ENCODE data around the gene FOXJ1.
A peak's percentile ranks its signal among the peaks of the same experiment; 100 is the strongest.

- TF ChIP-seq RAD21 (conservative IDR thresholded peaks at IDR 0.05 in 1 of 2, IDR thresholded peaks at IDR 0.05 in 1 of 2), result no peak
- peak; percentile 67 to 87; a peak in 4 of 5 replicates for TF ChIP-seq JUN (IDR thresholded peaks at IDR 0.05)
- no peak for TF ChIP-seq CHD4 (IDR thresholded peaks at IDR 0.05; ENCODE audit: borderline replicate concordance)
- no peak for TF ChIP-seq CTCF (IDR thresholded peaks at IDR 0.05)
- peak; percentile 85 for TF ChIP-seq POLR2A (IDR thresholded peaks at IDR 0.05; ENCODE audit: low read length)
- TF ChIP-seq EP300 (IDR thresholded peaks at IDR 0.05), result no peak
- TF ChIP-seq KDM1A (IDR thresholded peaks at IDR 0.05; ENCODE audit: low read depth), result no peak
- no peak for TF ChIP-seq REST (IDR thresholded peaks at IDR 0.05)
- no peak for TF ChIP-seq MAFK (IDR thresholded peaks at IDR 0.05; ENCODE audit: partially characterized antibody)
- TF ChIP-seq PHF8 (IDR thresholded peaks at IDR 0.05; ENCODE audit: borderline replicate concordance, low read depth), result peak; percentile 83
- TF ChIP-seq RFX5 (IDR thresholded peaks at IDR 0.05), result no peak
- TF ChIP-seq NPAS2 (CRISPR knock-in tag; IDR thresholded peaks at IDR 0.05; ENCODE audit: borderline replicate concordance), result no peak
These were observed 37.5 kb downstream of the FOXJ1 start, which contains the start of gene EXOC7 for GRCh38 chr17:76103274-76104139.
